ENCODE measurements around the gene VRK3.

VRK3 gene

GRCh38 chr19:49988007-49988406, 37.2 kb downstream of the VRK3 start:
- Mint-ChIP-seq H3K9me3 (no peaks in the 10 kb centered on the region), H3K4me1 (peaks cover 14% of the 10 kb centered on the region), H3K27ac (no peak overlapping the region), H3K36me3 (ENCODE audit: low read depth) (peaks cover 22% of the 10 kb centered on the region), H3K27me3 (no peaks in the 10 kb centered on the region), H3K4me3 (no peak overlapping the region)
- DNase-seq: no peak
- no peak for ATAC-seq

DNA sequence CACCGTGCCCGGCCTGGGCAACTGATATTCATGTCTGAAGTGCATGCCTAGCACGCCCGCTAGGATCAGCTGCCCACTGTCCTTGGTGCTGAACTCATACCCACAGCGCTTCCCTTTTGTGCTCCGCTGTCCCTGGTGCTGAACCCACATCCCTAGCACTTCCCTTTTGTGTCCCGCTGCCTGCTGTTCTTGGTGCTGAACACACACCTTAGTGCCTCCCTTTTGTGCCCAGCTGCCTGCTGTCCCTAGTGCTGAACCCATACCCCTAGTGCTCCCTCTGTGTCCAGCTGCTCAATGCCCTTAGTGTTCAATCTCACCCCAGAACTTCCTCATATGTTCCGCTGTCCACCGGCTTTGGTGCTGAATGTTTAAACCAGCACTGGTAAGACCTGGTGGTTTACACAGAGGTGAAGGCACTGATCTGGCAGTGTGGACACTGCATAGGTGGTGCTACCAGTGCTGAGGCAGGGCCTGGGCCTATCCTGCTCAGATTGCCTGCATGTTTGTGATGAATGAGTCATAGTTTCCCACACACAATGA, 37.9 kb downstream of the VRK3 start:
- peaks cover 22% of the 10 kb centered on the region for H3K36me3 Mint-ChIP-seq (ENCODE audit: low read depth)
- peaks cover 14% of the 10 kb centered on the region for H3K4me1 Mint-ChIP-seq
- no peaks in the 10 kb centered on the region for H3K27me3 Mint-ChIP-seq
- peak; percentile 37 for ATAC-seq
- peak overlapping the region; percentile 49 for H3K27ac Mint-ChIP-seq
- DNase-seq: peak; percentile 82
- no peaks in the 10 kb centered on the region for H3K9me3 Mint-ChIP-seq
- H3K4me3 Mint-ChIP-seq: no peak overlapping the region

DNA sequence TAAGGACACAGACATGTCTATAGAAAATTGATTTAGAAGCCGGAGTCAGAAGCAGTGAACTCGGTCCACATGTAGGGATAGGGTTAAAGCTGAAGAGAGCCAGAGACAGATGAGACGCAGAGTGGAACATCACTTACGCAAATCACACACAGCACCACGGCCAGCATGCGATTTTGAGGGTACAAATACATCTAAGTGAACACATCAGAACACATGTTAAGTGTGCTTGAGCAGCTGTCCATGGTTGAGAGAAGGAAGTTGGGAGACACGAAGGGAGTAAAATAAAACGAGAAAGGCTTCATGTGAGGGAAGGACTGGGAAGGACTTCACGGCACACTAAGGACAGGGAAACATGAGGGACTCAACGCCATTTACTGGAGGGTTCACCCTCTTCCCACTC, 38.8 kb downstream of the VRK3 start:
- DNase-seq (no peak), ATAC-seq (no peak)
- H3K27ac Mint-ChIP-seq: no peak overlapping the region
- H3K4me1 Mint-ChIP-seq: peaks cover 14% of the 10 kb centered on the region
- H3K27me3 Mint-ChIP-seq: no peaks in the 10 kb centered on the region
- H3K9me3 Mint-ChIP-seq: no peaks in the 10 kb centered on the region
- H3K36me3 Mint-ChIP-seq (ENCODE audit: low read depth): peaks cover 20% of the 10 kb centered on the region
- H3K4me3 Mint-ChIP-seq: no peak overlapping the region

GRCh38 chr19:49985871-49986270, 39.3 kb downstream of the VRK3 start:
- no peak overlapping the region for H3K4me3 Mint-ChIP-seq
- H3K27ac Mint-ChIP-seq: no peak overlapping the region
- DNase-seq: no peak
- no peaks in the 10 kb centered on the region for H3K27me3 Mint-ChIP-seq
- H3K36me3 Mint-ChIP-seq (ENCODE audit: low read depth): peaks cover 16% of the 10 kb centered on the region
- H3K9me3 Mint-ChIP-seq: no peaks in the 10 kb centered on the region
- H3K4me1 Mint-ChIP-seq: peaks cover 14% of the 10 kb centered on the region
- no peak for ATAC-seq

GRCh38 chr19:49984491-49984890, 40.7 kb downstream of the VRK3 start:
- Mint-ChIP-seq H3K27me3 (no peaks in the 10 kb centered on the region), H3K36me3 (ENCODE audit: low read depth) (peaks cover 15% of the 10 kb centered on the region), H3K4me1 (peaks cover 14% of the 10 kb centered on the region), H3K4me3 (no peak overlapping the region), H3K27ac (no peak overlapping the region), H3K9me3 (no peaks in the 10 kb centered on the region)
- no peak for ATAC-seq
- DNase-seq: no peak

DNA sequence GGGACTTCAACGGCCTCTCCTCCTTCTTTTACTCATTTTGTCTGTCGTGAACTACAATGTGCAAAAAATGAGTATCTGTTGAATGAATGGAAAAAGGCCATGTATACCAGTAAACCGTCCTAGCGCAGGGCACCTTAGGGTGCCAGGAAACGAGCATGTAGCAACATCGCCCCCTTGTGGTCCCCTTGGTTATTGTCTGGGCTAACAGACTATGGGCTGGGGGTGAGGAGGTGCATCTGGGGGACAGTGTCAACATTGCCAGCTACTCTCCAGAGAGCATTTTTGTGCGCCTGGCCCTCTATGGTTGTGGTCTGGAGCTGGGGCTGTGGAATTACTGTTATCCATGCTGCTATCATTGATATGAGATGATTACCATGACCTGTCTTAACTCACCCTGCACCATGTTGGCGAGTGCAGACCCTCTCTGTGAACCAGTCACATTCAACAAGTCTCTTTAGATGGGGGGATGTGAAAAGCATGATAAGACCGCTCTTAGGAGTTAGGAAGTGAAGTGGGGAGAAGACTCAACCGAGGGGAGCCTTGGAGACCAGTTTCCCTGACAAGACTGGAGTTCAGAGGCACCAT, 41.4 kb downstream of the VRK3 start:
- Mint-ChIP-seq H3K27me3 (no peaks in the 10 kb centered on the region), H3K9me3 (no peaks in the 10 kb centered on the region), H3K36me3 (ENCODE audit: low read depth) (peaks cover 13% of the 10 kb centered on the region), H3K27ac (no peak overlapping the region), H3K4me1 (peaks cover 10% of the 10 kb centered on the region), H3K4me3 (no peak overlapping the region)
- DNase-seq (peak; percentile 85), ATAC-seq (peak; percentile 68)

- ATAC-seq: no peak
- Mint-ChIP-seq H3K9me3 (no peaks in the 10 kb centered on the region), H3K27me3 (no peaks in the 10 kb centered on the region), H3K4me3 (no peak overlapping the region), H3K36me3 (ENCODE audit: low read depth) (peaks cover 3% of the 10 kb centered on the region), H3K4me1 (no peaks in the 10 kb centered on the region), H3K27ac (no peak overlapping the region)
- no peak for DNase-seq
These were observed 43.3 kb downstream of the VRK3 start for GRCh38 chr19:49981603-49982593.

DNA sequence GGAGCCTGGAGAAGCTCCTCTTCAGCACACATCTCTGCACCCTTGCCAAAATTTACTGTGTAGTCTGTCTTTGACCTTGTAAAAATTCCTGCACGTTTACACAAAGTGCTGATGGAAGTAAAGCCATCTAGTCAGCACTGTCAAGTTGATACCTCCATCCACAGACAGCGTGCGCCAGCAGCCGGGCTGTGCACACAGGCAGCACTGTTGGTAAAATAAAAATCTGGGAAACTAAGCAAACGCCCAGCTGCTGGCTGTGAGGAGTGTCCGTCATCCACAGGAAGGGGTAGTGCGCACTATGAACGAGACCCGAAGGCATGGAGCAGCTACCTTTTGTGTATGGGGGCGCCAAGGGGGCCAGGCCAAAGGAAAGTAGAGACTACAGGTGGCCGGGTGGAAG, 46.8 kb downstream of the VRK3 start:
- no peak overlapping the region for H3K27ac Mint-ChIP-seq
- DNase-seq: no peak
- no peaks in the 10 kb centered on the region for H3K4me1 Mint-ChIP-seq
- H3K4me3 Mint-ChIP-seq: no peak overlapping the region
- no peaks in the 10 kb centered on the region for H3K27me3 Mint-ChIP-seq
- H3K36me3 Mint-ChIP-seq (ENCODE audit: low read depth): no peaks in the 10 kb centered on the region
- no peaks in the 10 kb centered on the region for H3K9me3 Mint-ChIP-seq
- ATAC-seq: no peak

DNA sequence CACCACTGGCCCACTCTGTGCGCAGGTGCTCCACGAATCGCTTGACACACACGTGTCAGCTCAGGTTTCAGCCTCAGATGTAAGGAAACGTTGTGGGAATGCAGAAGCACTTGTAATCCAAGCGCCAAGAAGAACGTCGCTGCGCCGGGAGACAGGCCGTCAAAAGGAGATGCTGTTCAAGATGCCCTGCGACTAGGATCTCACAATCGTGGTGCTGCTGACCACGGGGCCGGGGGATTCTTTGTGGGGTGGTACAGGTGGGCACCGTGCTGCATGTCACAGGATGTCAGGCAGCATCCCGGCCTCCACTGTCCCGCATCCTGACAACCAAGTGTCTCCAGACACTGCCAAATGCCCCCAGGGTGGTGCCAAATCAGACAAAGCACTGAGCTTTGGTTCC, 47.3 kb downstream of the VRK3 start:
- no peaks in the 10 kb centered on the region for H3K4me1 Mint-ChIP-seq
- no peak for ATAC-seq
- H3K9me3 Mint-ChIP-seq: no peaks in the 10 kb centered on the region
- DNase-seq: no peak
- H3K27ac Mint-ChIP-seq: no peak overlapping the region
- H3K27me3 Mint-ChIP-seq: no peaks in the 10 kb centered on the region
- H3K4me3 Mint-ChIP-seq: no peak overlapping the region
- no peaks in the 10 kb centered on the region for H3K36me3 Mint-ChIP-seq (ENCODE audit: low read depth)

DNA sequence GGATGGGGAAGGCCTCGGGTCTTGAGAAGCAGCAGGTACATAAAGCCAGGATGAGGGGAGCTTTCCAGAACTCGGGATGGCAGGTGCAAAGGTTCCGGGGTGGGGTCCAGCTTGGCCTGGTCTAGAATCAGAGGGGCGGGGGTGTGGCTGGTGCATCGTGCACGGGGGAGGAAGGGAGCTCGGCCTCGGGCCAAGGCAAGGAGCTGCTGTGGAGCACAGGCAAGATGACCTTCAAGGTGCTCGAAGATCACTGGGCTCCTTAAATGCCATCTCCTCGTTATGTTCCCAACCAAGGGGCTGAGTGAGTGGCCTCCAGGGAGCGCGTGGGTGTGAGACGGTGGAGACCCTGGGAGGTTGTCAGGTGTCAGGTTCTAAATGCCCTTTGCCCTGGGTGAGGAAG, 48.1 kb downstream of the VRK3 start:
- Mint-ChIP-seq H3K9me3 (no peaks in the 10 kb centered on the region), H3K4me3 (no peak overlapping the region), H3K27me3 (no peaks in the 10 kb centered on the region), H3K36me3 (ENCODE audit: low read depth) (no peaks in the 10 kb centered on the region), H3K27ac (no peak overlapping the region), H3K4me1 (no peaks in the 10 kb centered on the region)
- ATAC-seq: no peak
- no peak for DNase-seq

DNA sequence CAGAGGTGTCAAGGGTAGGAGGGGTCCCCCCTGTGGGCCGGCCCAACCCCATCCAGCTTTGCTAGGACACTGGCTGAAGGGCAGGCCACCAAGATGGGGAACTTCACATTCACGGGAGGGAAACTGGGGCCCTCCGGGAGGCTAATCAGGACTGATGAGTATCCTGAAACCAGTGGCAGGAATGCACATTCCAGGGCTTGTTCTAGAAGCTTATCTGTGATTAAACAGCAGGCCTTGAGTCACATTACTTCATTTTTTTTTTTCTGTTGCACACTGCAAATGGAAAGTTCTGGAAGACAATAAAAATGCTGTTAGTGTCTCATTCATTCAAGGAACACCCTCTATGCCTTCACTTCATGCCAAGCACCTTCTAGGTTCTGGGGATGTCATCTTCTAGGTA, 48.7 kb downstream of the VRK3 start:
- Mint-ChIP-seq H3K9me3 (no peaks in the 10 kb centered on the region), H3K4me1 (no peaks in the 10 kb centered on the region), H3K4me3 (no peak overlapping the region), H3K36me3 (ENCODE audit: low read depth) (no peaks in the 10 kb centered on the region), H3K27me3 (no peaks in the 10 kb centered on the region), H3K27ac (no peak overlapping the region)
- ATAC-seq (no peak), DNase-seq (no peak)

GRCh38 chr19:49975051-49975450, 50.1 kb downstream of the VRK3 start:
- no peaks in the 10 kb centered on the region for H3K9me3 Mint-ChIP-seq
- no peaks in the 10 kb centered on the region for H3K36me3 Mint-ChIP-seq (ENCODE audit: low read depth)
- H3K4me1 Mint-ChIP-seq: no peaks in the 10 kb centered on the region
- H3K4me3 Mint-ChIP-seq: no peak overlapping the region
- ATAC-seq (no peak), DNase-seq (no peak)
- no peak overlapping the region for H3K27ac Mint-ChIP-seq
- no peaks in the 10 kb centered on the region for H3K27me3 Mint-ChIP-seq

GRCh38 chr19:49973987-49974386, 51.2 kb downstream of the VRK3 start:
- Mint-ChIP-seq H3K27me3 (peaks cover 3% of the 10 kb centered on the region), H3K27ac (no peak overlapping the region), H3K36me3 (ENCODE audit: low read depth) (no peaks in the 10 kb centered on the region), H3K9me3 (no peaks in the 10 kb centered on the region), H3K4me1 (no peaks in the 10 kb centered on the region), H3K4me3 (no peak overlapping the region)
- ATAC-seq (no peak), DNase-seq (no peak)

DNA sequence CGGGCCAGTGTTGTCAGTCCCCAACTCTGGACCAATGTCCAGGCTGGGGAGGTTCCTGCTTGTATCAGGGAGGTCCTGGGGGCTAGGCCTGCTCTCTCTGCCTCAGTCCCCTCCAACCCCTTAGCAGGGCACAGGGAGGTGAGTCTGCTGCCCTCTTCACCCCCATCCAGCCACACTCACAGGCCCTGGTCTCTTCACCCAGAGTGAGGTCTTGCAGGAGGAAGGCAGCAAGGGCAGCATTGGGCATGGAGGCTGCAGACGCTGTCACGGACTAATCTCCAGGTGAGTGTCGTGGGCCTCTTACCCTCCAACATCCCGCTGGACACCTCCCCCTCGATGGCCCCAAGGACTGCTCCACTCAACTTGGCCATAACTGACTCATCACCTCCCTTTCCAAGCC, 52.3 kb downstream of the VRK3 start:
- Mint-ChIP-seq H3K36me3 (ENCODE audit: low read depth) (no peaks in the 10 kb centered on the region), H3K4me1 (no peaks in the 10 kb centered on the region), H3K27me3 (peaks cover 8% of the 10 kb centered on the region), H3K4me3 (no peak overlapping the region), H3K27ac (no peak overlapping the region), H3K9me3 (no peaks in the 10 kb centered on the region)
- DNase-seq: no peak
- ATAC-seq: no peak

DNA sequence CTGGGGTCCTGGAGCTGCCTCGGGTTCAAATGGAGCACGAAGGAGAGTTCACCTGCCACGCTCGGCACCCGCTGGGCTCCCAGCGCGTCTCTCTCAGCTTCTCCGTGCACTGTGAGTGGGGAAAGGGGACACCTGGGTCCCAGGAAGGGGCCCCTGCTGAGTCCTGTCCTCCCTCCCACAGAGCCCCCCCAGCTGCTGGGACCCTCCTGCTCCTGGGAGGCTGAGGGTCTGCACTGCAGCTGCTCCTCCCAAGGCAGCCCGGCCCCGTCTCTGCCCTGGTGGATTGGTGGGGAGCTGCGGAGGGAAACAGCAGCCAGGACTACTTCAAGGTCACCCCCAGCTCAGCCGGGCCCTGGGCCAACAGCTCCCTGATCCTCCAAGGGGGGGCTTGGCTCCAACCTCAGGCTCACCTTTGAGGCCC, 53.2 kb downstream of the VRK3 start:
- no peak overlapping the region for H3K4me3 Mint-ChIP-seq
- H3K9me3 Mint-ChIP-seq: no peaks in the 10 kb centered on the region
- no peak overlapping the region for H3K27ac Mint-ChIP-seq
- no peak for ATAC-seq
- no peaks in the 10 kb centered on the region for H3K4me1 Mint-ChIP-seq
- DNase-seq: no peak
- H3K36me3 Mint-ChIP-seq (ENCODE audit: low read depth): no peaks in the 10 kb centered on the region
- peaks cover 8% of the 10 kb centered on the region for H3K27me3 Mint-ChIP-seq

Measured in activated naive CD8-positive, alpha-beta T cell treated with anti-CD3 and anti-CD28 coated beads, Interleukin-2, amount 50 U/mL, for 24 hours (primary cell).